Measurements from ENCODE around the gene TAX1BP3. TPM values are rescaled to one million over a fixed set of nuclear protein-coding genes. Genes with fewer than 3 reads are reported as not detected.
A peak's percentile ranks its signal among the peaks of the same experiment; 100 is the strongest.

The TAX1BP3 gene
- total and polyA plus RNA-seq, 2 of the 13 experiments (the other 11 are each of a cell fraction or from before 2014, with no cell fraction given) = 16.7 to 45.1 TPM

DNA sequence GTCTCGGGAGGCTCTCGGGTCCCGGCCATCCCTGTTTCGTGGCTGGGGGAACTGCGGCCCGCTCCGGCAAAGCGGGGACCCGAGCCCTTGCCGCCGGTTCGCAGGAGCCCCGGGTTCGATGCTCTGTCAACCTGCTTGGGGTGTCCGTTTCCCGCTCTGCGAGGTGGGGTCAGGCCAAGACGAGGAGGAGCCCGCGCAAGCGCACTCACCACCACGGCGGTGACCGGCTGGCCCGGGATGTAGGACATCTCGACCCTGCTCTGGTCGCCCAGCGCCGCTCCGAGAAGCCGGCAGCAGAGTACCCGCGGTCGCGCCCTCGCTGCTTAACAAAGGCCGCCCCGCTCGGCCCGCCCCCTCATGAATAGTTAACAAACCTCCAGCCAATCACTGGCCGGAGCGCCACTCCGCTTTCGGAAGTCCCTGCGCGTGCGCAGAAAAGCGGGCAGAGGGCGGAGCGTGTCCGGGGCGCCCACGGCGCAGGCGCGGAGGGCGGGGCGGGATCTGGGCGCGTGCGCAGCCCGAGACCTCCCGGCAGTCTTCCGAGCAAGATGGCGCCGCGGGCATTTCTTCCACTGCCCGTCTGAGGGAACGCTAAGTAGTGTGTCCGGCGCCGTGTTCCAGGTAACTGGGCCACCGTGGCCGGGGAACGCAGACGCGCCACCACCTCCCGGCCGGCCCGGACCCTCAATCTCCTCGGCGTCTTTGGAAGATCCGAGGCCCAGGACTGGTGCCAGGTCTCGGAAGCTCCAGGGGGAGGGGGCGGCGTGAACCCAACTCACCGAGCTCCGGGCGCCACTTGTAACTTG lies at the start of gene TAX1BP3, which contains the start of gene EMC6 (continued):
- TF ChIP-seq, protein P1, sequence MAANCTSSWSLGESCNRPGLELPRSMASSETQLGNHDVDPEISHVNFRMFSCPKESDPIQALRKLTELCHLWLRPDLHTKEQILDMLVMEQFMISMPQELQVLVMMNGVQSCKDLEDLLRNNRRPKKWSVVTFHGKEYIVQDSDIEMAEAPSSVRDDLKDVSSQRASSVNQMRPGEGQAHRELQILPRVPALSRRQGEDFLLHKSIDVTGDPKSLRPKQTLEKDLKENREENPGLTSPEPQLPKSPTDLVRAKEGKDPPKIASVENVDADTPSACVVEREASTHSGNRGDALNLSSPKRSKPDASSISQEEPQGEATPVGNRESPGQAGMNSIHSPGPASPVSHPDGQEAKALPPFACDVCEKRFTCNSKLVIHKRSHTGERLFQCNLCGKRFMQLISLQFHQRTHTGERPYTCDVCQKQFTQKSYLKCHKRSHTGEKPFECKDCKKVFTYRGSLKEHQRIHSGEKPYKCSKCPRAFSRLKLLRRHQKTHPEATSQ (CRISPR knock-in tag; IDR thresholded peaks at IDR 0.05; ENCODE audit: borderline replicate concordance) = peak; percentile 21; the same call in 1 of the 2 replicates
- no peak for TF ChIP-seq MBNL3 (CRISPR knock-in tag; conservative IDR thresholded peaks at IDR 0.05)
- TF ChIP-seq FOSL2 (CRISPR knock-in tag; IDR thresholded peaks at IDR 0.05) = no peak
- TF ChIP-seq RBM22 (optimal IDR thresholded peaks at IDR 0.05; ENCODE audit: low read length) = no peak
- no peak for TF ChIP-seq ATF1 (CRISPR knock-in tag; IDR thresholded peaks at IDR 0.05)
- TF ChIP-seq TEAD3 (CRISPR knock-in tag; optimal IDR thresholded peaks at IDR 0.05; ENCODE audit: borderline replicate concordance) = no peak
- TF ChIP-seq, protein P2, sequence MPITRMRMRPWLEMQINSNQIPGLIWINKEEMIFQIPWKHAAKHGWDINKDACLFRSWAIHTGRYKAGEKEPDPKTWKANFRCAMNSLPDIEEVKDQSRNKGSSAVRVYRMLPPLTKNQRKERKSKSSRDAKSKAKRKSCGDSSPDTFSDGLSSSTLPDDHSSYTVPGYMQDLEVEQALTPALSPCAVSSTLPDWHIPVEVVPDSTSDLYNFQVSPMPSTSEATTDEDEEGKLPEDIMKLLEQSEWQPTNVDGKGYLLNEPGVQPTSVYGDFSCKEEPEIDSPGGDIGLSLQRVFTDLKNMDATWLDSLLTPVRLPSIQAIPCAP (CRISPR knock-in tag; IDR thresholded peaks at IDR 0.05; ENCODE audit: low read depth) = 0 out of 2 replicates have a peak, but pooled peaks have one; percentile 56
- 0 out of 2 replicates have a peak, but pooled peaks have one; percentile 63 for TF ChIP-seq ZNF337 (CRISPR knock-in tag; IDR thresholded peaks at IDR 0.05; ENCODE audit: borderline replicate concordance, low read depth)
- TF ChIP-seq, protein P3, sequence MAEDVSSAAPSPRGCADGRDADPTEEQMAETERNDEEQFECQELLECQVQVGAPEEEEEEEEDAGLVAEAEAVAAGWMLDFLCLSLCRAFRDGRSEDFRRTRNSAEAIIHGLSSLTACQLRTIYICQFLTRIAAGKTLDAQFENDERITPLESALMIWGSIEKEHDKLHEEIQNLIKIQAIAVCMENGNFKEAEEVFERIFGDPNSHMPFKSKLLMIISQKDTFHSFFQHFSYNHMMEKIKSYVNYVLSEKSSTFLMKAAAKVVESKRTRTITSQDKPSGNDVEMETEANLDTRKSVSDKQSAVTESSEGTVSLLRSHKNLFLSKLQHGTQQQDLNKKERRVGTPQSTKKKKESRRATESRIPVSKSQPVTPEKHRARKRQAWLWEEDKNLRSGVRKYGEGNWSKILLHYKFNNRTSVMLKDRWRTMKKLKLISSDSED (CRISPR knock-in tag; IDR thresholded peaks at IDR 0.05) = no peak
- TF ChIP-seq RARA (CRISPR knock-in tag; IDR thresholded peaks at IDR 0.05) = 0 out of 2 replicates have a peak, but pooled peaks have one; percentile 3
- TF ChIP-seq ADNP (CRISPR knock-in tag; IDR thresholded peaks at IDR 0.05) = no peak
- TF ChIP-seq ATAD3A (CRISPR knock-in tag; IDR thresholded peaks at IDR 0.05) = no peak
- TF ChIP-seq MTA1 (CRISPR knock-in tag; IDR thresholded peaks at IDR 0.05; ENCODE audit: borderline replicate concordance) = no peak
- no peak for TF ChIP-seq EZH2 (conservative IDR thresholded peaks at IDR 0.05; ENCODE audit: low read depth, low read length)
- TF ChIP-seq, protein P4, sequence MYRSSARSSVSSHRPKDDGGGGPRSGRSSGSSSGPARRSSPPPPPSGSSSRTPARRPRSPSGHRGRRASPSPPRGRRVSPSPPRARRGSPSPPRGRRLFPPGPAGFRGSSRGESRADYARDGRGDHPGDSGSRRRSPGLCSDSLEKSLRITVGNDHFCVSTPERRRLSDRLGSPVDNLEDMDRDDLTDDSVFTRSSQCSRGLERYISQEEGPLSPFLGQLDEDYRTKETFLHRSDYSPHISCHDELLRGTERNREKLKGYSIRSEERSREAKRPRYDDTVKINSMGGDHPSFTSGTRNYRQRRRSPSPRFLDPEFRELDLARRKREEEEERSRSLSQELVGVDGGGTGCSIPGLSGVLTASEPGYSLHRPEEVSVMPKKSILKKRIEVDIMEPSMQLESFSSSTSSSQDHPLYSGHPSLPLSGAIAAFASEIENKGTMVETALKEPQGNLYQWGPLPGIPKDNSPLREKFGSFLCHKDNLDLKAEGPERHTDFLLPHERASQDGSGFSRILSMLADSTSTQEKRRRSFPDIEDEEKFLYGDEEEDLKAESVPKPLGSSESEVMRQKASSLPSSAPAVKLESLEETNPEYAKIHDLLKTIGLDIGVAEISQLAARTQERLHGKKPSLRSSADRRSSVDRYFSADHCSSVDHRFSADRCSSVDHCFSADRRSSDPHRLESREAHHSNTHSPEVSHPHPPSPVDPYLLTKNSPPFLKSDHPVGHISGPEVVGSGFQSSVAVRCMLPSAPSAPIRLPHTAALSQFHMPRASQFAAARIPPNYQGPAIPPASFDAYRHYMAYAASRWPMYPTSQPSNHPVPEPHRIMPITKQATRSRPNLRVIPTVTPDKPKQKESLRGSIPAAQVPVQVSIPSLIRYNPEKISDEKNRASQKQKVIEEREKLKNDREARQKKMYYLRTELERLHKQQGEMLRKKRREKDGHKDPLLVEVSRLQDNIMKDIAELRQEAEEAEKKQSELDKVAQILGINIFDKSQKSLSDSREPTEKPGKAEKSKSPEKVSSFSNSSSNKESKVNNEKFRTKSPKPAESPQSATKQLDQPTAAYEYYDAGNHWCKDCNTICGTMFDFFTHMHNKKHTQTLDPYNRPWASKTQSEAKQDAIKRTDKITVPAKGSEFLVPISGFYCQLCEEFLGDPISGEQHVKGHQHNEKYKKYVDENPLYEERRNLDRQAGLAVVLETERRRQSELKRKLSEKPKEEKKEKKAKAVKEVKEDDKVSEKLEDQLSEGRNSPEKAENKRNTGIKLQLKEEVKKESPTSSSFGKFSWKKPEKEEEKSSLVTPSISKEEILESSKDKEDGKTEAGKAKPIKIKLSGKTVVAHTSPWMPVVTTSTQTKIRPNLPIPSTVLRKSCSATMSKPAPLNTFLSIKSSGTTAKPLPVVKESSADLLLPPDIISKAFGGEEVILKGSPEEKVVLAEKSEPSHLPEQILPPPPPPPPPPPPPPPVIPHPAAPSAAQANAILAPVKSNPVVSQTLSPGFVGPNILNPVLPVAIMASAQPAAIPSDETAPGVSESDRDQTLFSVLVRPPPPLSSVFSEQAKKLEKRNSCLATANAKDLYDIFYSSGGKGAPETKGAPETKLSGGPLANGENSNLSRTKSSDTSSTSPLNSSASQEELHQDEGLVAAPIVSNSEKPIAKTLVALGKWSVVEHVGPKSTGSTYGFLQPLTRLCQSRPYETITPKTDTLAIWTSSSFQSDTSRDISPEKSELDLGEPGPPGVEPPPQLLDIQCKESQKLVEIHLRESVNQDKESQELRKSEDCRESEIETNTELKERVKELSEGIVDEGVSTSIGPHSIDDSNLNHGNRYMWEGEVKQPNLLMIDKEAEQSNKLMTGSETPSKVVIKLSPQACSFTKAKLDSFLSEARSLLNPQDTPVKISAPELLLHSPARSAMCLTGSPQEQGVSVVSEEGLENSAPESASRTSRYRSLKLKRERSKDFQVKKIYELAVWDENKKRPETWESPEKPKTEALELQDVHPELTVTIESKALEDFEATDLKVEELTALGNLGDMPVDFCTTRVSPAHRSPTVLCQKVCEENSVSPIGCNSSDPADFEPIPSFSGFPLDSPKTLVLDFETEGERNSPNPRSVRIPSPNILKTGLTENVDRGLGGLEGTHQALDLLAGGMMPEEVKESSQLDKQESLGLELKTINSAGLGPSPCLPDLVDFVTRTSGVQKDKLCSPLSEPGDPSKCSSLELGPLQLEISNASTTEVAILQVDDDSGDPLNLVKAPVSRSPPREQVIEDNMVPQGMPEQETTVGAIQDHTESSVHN (CRISPR knock-in tag; IDR thresholded peaks at IDR 0.05) = no peak
- TF ChIP-seq TSC22D2 (CRISPR knock-in tag; IDR thresholded peaks at IDR 0.05; ENCODE audit: borderline replicate concordance) = peak; percentile 63; the same call in 1 of the 2 replicates
- TF ChIP-seq JUNB (CRISPR knock-in tag; IDR thresholded peaks at IDR 0.05; ENCODE audit: borderline replicate concordance) = no peak
- no peak for TF ChIP-seq PLRG1 (conservative IDR thresholded peaks at IDR 0.05)
